OCI-LY3 (cell line): ENCODE measurements around the gene FFAR2.

Experiments
- H2AFZ ChIP-seq: fragments of 200-600, 300-600 bp; shearing (Covaris generic); 2 replicates; pipeline ENCODE4 v1.6.0; 2014; ENCODE audit warnings: antibody characterized with exemption, low read depth, low read length
- H3K27ac ChIP-seq: fragments of 200-600, 300-600 bp; sonication (generic); 2 replicates; pipeline ENCODE4 v1.5.1; 2014; ENCODE audit warnings: mild to moderate bottlenecking, low read length, moderate library complexity, mixed read lengths
- H3K27me3 ChIP-seq: fragments of 200-600, 300-600 bp; sonication (generic); 2 replicates; pipeline ENCODE4 v1.6.1; 2014; ENCODE audit warnings: low read depth, low read length, mixed read lengths
- H3K36me3 ChIP-seq: fragments of 200-600, 300-600 bp; sonication (generic); replicated peaks from 2 replicates; pipeline ENCODE3; 2014; ENCODE audit warnings: low read depth, low read length, mixed read lengths
- H3K4me1 ChIP-seq: fragments of 300-600, 200-600 bp; sonication (generic); 2 replicates; pipeline ENCODE4 v1.6.1; 2014; ENCODE audit warnings: low read length, mixed read lengths
- H3K4me2 ChIP-seq: fragments of 200-600, 300-600 bp; sonication (generic); 2 replicates; pipeline ENCODE4 v1.6.1; 2014; ENCODE audit warnings: low read length, mixed read lengths
- H3K4me3 ChIP-seq: fragments of 300-600, 200-600 bp; sonication (generic); 2 replicates; pipeline ENCODE4 v1.5.1; 2014; ENCODE audit warnings: antibody characterized with exemption, mild to moderate bottlenecking, low read length, moderate library complexity
- H3K79me2 ChIP-seq: fragments of 300-600, 200-600 bp; shearing (Covaris generic); 2 replicates; pipeline ENCODE4 v1.6.1; 2014; ENCODE audit warnings: mild to moderate bottlenecking, low read length, mixed read lengths
- H3K9ac ChIP-seq: fragments of 300-600, 200-600 bp; shearing (Covaris generic); 2 replicates; pipeline ENCODE4 v1.6.0; 2014; ENCODE audit warnings: mild to moderate bottlenecking, low read length, moderate library complexity
- H3K9me3 ChIP-seq: fragments of 200-600, 300-600 bp; shearing (Covaris generic); 2 replicates; pipeline ENCODE4 v1.6.1; 2014; ENCODE audit warnings: low read length, mixed read lengths; ENCODE audit not compliant: insufficient read depth
- H4K20me1 ChIP-seq: fragments of 200-600, 300-600 bp; sonication (generic); 2 replicates; pipeline ENCODE4 v1.6.1; 2016; ENCODE audit warnings: low read length, mixed read lengths; ENCODE audit not compliant: insufficient read depth
- EZH2phosphoT487 ChIP-seq: fragments of 200-600 bp; shearing (Covaris generic); IDR thresholded peaks from 2 replicates; pipeline ENCODE4 v1.6.1; 2018; ENCODE audit warnings: antibody characterized with exemption, mixed run types, low read depth
- TF ChIP-seq, protein P1 (sequence below): fragments of 200-600, 300-600 bp; sonication (generic); IDR thresholded peaks from 2 replicates; pipeline ENCODE4 v1.5.1; 2014; ENCODE audit warnings: antibody characterized with exemption, low read length, low read depth

The FFAR2 gene

DNA sequence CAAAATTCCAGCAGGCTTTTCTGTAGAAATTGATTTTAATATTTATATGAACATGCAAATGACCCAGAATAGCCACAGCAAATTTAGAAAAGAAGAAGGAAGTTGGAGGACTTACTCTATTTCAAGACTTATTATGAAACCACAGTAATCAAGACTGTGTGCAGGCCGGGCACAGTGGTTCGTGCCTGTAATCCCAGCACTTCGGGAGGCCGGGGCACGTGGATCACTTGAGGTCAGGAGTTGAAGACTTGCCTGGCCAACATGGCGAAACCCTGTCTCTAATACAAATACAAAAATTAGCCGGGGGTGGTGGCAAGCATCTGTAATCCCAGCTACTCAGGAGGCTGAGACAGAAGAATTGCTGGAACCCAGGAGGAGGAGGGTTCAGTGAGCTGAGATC, 6.0 kb upstream of the FFAR2 start:
- H3K27me3 ChIP-seq = peaks cover 86% of the 10 kb centered on the region
- H3K9me3 ChIP-seq = no peaks in the 10 kb centered on the region
- no peaks in the 10 kb centered on the region for H3K36me3 ChIP-seq
- peaks cover 15% of the 10 kb centered on the region for H3K4me1 ChIP-seq
- H3K4me3 ChIP-seq = no peak overlapping the region
- TF ChIP-seq, protein P1, sequence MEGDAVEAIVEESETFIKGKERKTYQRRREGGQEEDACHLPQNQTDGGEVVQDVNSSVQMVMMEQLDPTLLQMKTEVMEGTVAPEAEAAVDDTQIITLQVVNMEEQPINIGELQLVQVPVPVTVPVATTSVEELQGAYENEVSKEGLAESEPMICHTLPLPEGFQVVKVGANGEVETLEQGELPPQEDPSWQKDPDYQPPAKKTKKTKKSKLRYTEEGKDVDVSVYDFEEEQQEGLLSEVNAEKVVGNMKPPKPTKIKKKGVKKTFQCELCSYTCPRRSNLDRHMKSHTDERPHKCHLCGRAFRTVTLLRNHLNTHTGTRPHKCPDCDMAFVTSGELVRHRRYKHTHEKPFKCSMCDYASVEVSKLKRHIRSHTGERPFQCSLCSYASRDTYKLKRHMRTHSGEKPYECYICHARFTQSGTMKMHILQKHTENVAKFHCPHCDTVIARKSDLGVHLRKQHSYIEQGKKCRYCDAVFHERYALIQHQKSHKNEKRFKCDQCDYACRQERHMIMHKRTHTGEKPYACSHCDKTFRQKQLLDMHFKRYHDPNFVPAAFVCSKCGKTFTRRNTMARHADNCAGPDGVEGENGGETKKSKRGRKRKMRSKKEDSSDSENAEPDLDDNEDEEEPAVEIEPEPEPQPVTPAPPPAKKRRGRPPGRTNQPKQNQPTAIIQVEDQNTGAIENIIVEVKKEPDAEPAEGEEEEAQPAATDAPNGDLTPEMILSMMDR = no peak
- TF ChIP-seq EZH2phosphoT487 = no peak
- no peak overlapping the region for H2AFZ ChIP-seq
- no peaks in the 10 kb centered on the region for H3K79me2 ChIP-seq
- H3K9ac ChIP-seq = no peak overlapping the region
- no peaks in the 10 kb centered on the region for H4K20me1 ChIP-seq
- no peak overlapping the region for H3K27ac ChIP-seq
- H3K4me2 ChIP-seq = peak overlapping the region; percentile 30

DNA sequence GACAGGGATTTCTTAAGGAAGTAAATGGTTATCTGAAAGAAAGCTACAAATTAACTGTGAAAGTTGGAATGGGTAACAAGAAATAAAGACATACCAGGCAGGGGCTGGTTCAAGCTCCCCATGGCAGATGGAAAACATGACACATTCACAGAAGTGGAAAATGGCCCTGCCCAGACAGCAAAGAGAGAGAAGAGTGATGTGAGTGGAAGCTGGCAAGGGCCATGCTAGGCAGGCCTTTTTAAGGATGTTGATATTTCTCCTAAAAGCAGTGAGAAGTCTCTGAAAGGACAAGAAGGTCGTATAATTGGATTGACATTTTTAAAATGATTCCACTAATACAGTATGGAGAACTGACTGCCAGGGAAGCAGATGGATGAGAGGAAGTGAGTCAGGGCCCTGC, 3.3 kb upstream of the FFAR2 start:
- Histone ChIP-seq H3K36me3 (no peaks in the 10 kb centered on the region), H3K9me3 (no peaks in the 10 kb centered on the region), H3K27me3 (peaks cover 86% of the 10 kb centered on the region), H3K9ac (no peak overlapping the region), H3K79me2 (no peaks in the 10 kb centered on the region), H2AFZ (no peak overlapping the region), H3K27ac (no peak overlapping the region), H3K4me2 (no peak overlapping the region), H3K4me1 (peaks cover 32% of the 10 kb centered on the region), H3K4me3 (no peak overlapping the region), H4K20me1 (peaks cover 4% of the 10 kb centered on the region; the same call in 1 of the 2 replicates)
- TF ChIP-seq EZH2phosphoT487 = no peak
- TF ChIP-seq, protein P1 = no peak

DNA sequence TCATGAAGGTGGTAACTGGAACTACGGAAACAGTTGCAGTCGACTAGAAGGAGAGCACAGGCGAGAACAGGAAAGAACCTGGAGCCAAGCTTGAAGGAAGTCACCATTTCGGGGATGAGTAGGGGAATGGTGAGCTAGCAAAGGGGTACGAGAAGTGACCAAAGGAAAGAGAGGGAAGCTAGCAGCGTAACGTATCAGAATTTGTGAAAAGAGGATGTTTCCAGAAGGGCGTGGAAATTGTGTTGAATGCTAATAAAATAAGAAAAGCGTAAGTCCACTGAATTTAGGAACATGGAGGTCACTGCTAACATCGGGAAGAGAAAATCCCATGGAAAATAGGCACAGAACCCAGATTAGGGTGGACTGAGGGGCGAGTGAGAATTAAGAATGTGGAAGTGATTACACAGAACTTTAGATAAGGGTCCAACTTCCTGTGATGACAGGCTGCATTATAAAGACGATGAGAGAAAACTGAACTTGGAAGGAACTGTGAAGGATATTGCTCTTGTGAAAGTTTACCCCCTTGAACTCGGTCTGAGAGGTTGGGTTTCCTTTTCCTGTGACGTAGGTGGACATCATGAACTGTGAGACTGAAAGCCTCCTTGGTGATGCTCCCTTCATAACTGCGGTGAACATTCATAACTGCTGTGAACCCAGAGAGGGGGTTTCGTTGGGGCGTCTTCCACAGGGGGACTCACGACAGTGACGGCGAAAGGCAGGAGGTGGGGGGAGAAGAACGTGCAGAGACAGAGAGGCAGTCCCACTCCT, 2.0 kb upstream of the FFAR2 start:
- peaks cover 39% of the 10 kb centered on the region for H3K4me1 ChIP-seq
- no peak overlapping the region for H3K4me3 ChIP-seq
- no peaks in the 10 kb centered on the region for H3K9me3 ChIP-seq
- peaks cover 7% of the 10 kb centered on the region; the same call in 1 of the 2 replicates for H4K20me1 ChIP-seq
- H3K36me3 ChIP-seq = no peaks in the 10 kb centered on the region
- H3K27me3 ChIP-seq = peaks cover 87% of the 10 kb centered on the region
- no peak overlapping the region for H3K4me2 ChIP-seq
- H3K27ac ChIP-seq = no peak overlapping the region
- no peak overlapping the region for H3K9ac ChIP-seq
- TF ChIP-seq, protein P1 = no peak
- no peak for TF ChIP-seq EZH2phosphoT487
- H2AFZ ChIP-seq = no peak overlapping the region
- H3K79me2 ChIP-seq = no peaks in the 10 kb centered on the region

DNA sequence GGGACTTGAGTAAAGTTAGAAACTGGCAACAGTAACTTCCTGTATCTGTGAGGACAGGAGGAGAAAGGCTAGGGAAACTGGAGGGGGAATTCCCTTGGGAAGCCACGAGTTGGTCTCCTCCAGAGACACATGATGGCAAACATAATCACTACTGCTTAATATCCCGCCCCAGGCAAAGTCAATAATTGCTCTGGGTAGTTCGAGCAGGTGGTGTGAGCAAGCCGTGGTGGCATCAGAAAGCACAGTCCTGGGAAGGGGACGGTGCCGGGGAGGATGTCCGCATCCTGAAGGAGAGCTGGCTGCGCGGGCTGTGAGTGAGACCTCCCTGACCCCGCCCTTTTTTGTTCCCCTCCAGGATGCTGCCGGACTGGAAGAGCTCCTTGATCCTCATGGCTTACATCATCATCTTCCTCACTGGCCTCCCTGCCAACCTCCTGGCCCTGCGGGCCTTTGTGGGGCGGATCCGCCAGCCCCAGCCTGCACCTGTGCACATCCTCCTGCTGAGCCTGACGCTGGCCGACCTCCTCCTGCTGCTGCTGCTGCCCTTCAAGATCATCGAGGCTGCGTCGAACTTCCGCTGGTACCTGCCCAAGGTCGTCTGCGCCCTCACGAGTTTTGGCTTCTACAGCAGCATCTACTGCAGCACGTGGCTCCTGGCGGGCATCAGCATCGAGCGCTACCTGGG, 1.4 kb downstream of the FFAR2 start:
- H3K36me3 ChIP-seq = no peaks in the 10 kb centered on the region
- peaks cover 37% of the 10 kb centered on the region for H3K4me1 ChIP-seq
- H3K27me3 ChIP-seq = peaks cover 82% of the 10 kb centered on the region
- H3K4me2 ChIP-seq = peak overlapping the region; percentile 56
- no peak overlapping the region for H2AFZ ChIP-seq
- H3K27ac ChIP-seq = no peak overlapping the region
- TF ChIP-seq EZH2phosphoT487 = no peak
- TF ChIP-seq, protein P1 = no peak
- no peak overlapping the region for H3K4me3 ChIP-seq
- H3K9me3 ChIP-seq = peaks cover 3% of the 10 kb centered on the region; the same call in 1 of the 2 replicates
- peaks cover 10% of the 10 kb centered on the region; the same call in 1 of the 2 replicates for H4K20me1 ChIP-seq
- no peaks in the 10 kb centered on the region for H3K79me2 ChIP-seq
- no peak overlapping the region for H3K9ac ChIP-seq
